K562 (cell line): Measurements from ENCODE around the gene EFNA1. TPM values are rescaled to one million over a fixed set of nuclear protein-coding genes. Genes with fewer than 3 reads are reported as not detected.

ENCODE experiments used
- BCL6 ChIP-seq: fragments of 250-450 bp; sonication (Bioruptor Pico); IDR thresholded peaks from 2 replicates; pipeline ENCODE4 v1.4.0; 2020
- BDP1 ChIP-seq: IDR thresholded peaks from 3 replicates; pipeline ENCODE4 v1.6.1; 2011; ENCODE audit not compliant: insufficient read length, insufficient read depth
- CREB1 ChIP-seq, 2 experiments: sonication (generic) in 1 of 2; formaldehyde crosslinking in 1 of 2; IDR thresholded peaks; 2 replicates each; pipeline versions ENCODE4 v1.6.1 to v1.8.0; 2012 to 2022; ENCODE audit warnings: inconsistent platforms in 1 of 2, mild to moderate bottlenecking in 1 of 2, missing genetic modification reagents in 1 of 2, moderate library complexity in 1 of 2
- CREM ChIP-seq: IDR thresholded peaks from 2 replicates; pipeline ENCODE4 v1.6.1; 2014; ENCODE audit warnings: antibody characterized with exemption, low read depth
- ELF4 ChIP-seq: fragments of 450-650 bp; formaldehyde crosslinking; IDR thresholded peaks from 2 replicates; pipeline ENCODE4 v1.4.0; 2022; ENCODE audit warnings: missing genetic modification characterization
- GABPB1 ChIP-seq: sonication (generic); formaldehyde crosslinking; IDR thresholded peaks from 2 replicates; pipeline ENCODE4 v1.8.0; 2022; ENCODE audit warnings: mild to moderate bottlenecking, missing genetic modification reagents
- GATAD2A ChIP-seq: fragments of 450-650 bp; IDR thresholded peaks from 2 replicates; pipeline ENCODE4 v1.6.1; 2017
- GATAD2B ChIP-seq: fragments of 450-650 bp; IDR thresholded peaks from 2 replicates; pipeline ENCODE4 v1.6.1; 2017; ENCODE audit warnings: mild to moderate bottlenecking, borderline replicate concordance
- ILF3 ChIP-seq: fragments of 450-650 bp; IDR thresholded peaks from 2 replicates; pipeline ENCODE4 v1.6.1; 2018; ENCODE audit warnings: antibody characterized with exemption, mild to moderate bottlenecking, moderate library complexity, borderline replicate concordance
- KDM5B ChIP-seq: fragments of 200-600 bp; sonication (generic); IDR thresholded peaks from 2 replicates; pipeline ENCODE4 v1.6.1; 2012; ENCODE audit warnings: low read depth, mild to moderate bottlenecking, moderate library complexity, low read length, control low read depth, inconsistent platforms; ENCODE audit not compliant: insufficient replicate concordance
- KLF16 ChIP-seq: IDR thresholded peaks from 2 replicates; pipeline ENCODE4 v1.6.1; 2016; ENCODE audit warnings: antibody characterized with exemption
- KLF6 ChIP-seq: fragments of 250-450 bp; sonication (Bioruptor Pico); IDR thresholded peaks from 2 replicates; pipeline ENCODE4 v1.4.0; 2020; ENCODE audit warnings: mild to moderate bottlenecking, moderate library complexity, borderline replicate concordance
- NFRKB ChIP-seq: fragments of 450-650 bp; IDR thresholded peaks from 2 replicates; pipeline ENCODE4 v1.6.1; 2016; ENCODE audit warnings: low read depth
- PHF20 ChIP-seq: fragments of 450-650 bp; IDR thresholded peaks from 2 replicates; pipeline ENCODE4 v1.6.1; 2018; ENCODE audit not compliant: partially characterized antibody
- POLR2G ChIP-seq: fragments of 200-400 bp; formaldehyde crosslinking; IDR thresholded peaks from 2 replicates; pipeline ENCODE4 v1.6.1; 2017; ENCODE audit warnings: low read depth, mild to moderate bottlenecking, antibody characterized with exemption, low read length, moderate library complexity
- RAD51 ChIP-seq: fragments of 450-650 bp; IDR thresholded peaks from 2 replicates; pipeline ENCODE4 v1.7.1; 2016; ENCODE audit warnings: low read depth, mild to moderate bottlenecking, borderline replicate concordance
- SP1 ChIP-seq: sonication (generic); formaldehyde crosslinking; IDR thresholded peaks from 2 replicates; pipeline ENCODE4 v1.8.1; 2022; ENCODE audit warnings: mild to moderate bottlenecking, missing genetic modification reagents
- TCFL5 ChIP-seq: fragments of 250-450 bp; sonication (Bioruptor Pico); conservative IDR thresholded peaks from 2 replicates; pipeline ENCODE4 v1.6.1; 2021; ENCODE audit warnings: mild to moderate bottlenecking, moderate library complexity, matching md5 sums
- ZBED1 ChIP-seq: IDR thresholded peaks from 2 replicates; pipeline ENCODE4 v1.6.1; 2014
- ZNF764 ChIP-seq: fragments of 250-450 bp; sonication (Bioruptor Pico); IDR thresholded peaks from 2 replicates; pipeline ENCODE4 v1.4.0; 2020; ENCODE audit warnings: low read depth, mild to moderate bottlenecking, moderate library complexity
- polyA plus RNA-seq, 8 experiments: library from polyadenylated mRNA; depleted of rRNA in 4 of 8; stranded (reverse) in 5 of 8; unstranded in 3 of 8; fragments of >200 nt; fragmentation: Nextera tagmentation in 2 of 8; fragmentation: Illumina TruSeq in 1 of 8; extraction: Ambion mirVana in 2 of 8; extraction: Trizol in 1 of 8; gene quantifications; 2 replicates each; pipeline versions ENCODE4 v1.2.1 to v1.2.3, GENCODE V29; 2011 to 2014; ENCODE audit warnings: inconsistent platforms in 1 of 8, missing spikeins in 1 of 8
- total RNA-seq, 7 experiments: library from RNA; depleted of rRNA in 6 of 7; stranded (reverse); fragments of >200 nt in 6 of 7; fragmentation: Illumina TruSeq in 2 of 7; extraction: Trizol in 2 of 7; gene quantifications; 2 replicates each; pipeline versions ENCODE4 v1.2.1 to v1.2.3, GENCODE V29; 2011 to 2021; ENCODE audit warnings: low replicate concordance in 1 of 7
- TF ChIP-seq, protein P1 (sequence below): fragments of 250-450 bp; sonication (Bioruptor Pico); IDR thresholded peaks from 2 replicates; pipeline ENCODE4 v1.5.0; 2020; ENCODE audit warnings: mild to moderate bottlenecking, borderline replicate concordance
- TF ChIP-seq, protein P2 (sequence below): sonication (generic); formaldehyde crosslinking; IDR thresholded peaks from 2 replicates; pipeline ENCODE4 v1.8.0; 2023; ENCODE audit warnings: missing genetic modification reagents, mild to moderate bottlenecking, borderline replicate concordance

Gene EFNA1
- total and polyA plus RNA-seq, 9 of the 15 experiments (the other 6 are each of a cell fraction or from before 2014, with no cell fraction given) = 2.1 to 9.3 (median 3.0) TPM

DNA sequence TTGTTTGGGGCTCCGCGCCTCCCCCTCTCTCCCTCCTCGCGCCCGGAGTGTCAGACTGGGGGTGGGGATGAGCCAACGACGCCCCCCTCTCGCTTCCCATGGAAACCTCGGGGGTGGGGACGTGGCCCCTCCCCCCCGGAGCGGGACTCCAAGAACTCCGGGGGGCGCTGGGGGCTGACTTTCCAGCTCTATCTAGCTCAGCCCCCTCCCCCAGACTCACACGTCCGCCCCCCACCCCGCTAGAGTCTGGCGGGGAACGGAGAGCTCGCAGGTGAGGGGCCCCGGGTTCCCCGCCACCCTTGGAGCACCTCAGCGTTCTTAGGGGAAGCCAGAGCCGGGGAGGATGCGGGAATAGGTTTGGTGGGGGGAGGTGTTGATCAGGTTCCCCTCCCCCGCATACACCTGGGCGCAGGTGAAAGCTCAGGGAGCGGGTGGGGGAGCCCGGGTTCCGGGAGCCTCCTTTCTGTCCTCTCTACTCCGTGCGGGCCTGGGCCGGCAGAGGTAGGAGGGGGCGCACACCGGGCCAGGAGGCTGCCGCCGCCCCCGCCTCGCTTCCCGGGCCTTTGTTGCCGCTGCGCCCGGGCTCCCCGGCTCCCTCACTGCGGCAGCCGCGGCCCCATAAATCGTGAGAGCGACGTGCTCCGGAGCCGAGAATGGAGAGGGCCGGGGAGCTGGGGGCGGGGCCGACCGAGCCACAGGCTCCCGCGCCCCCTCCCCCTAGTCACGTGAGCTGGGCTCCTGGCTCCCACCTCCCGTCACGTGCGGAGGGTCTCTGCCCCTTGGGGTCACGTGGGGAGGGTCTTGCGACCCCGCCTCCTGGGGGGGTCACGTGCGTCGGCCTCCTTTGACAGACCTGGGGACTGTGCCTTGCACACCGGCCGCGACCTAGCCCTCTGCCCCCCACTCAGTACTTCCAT is 47.1 kb upstream of the EFNA1 start (continued):
- TF ChIP-seq PHF20 (peak; percentile 42), GABPB1 (0 out of 2 replicates have a peak, but pooled peaks have one; percentile 33), NFRKB (no peak), BDP1 (no peak), GATAD2B (peak; percentile 17; the same call in 1 of the 2 replicates), KLF16 (no peak), ELF4 (CRISPR knock-in tag) (no peak), SP1 (CRISPR knock-in tag) (peak; percentile 56), BCL6 (CRISPR knock-in tag) (no peak), GATAD2A (no peak), ZNF764 (CRISPR knock-in tag) (no peak), CREB1 (IDR thresholded peaks at IDR 0.05) (no peak), CREB1 (CRISPR knock-in tag; IDR thresholded peaks at IDR 0.05) (0 out of 2 replicates have a peak, but pooled peaks have one; percentile 48), KDM5B (peak; percentile 38), ZBED1 (no peak), KLF6 (no peak), ILF3 (no peak), RAD51 (peak; percentile 93), CREM (no peak), TCFL5 (CRISPR knock-in tag) (no peak), POLR2G (0 out of 2 replicates have a peak, but pooled peaks have one; percentile 20)
- TF ChIP-seq, protein P1, sequence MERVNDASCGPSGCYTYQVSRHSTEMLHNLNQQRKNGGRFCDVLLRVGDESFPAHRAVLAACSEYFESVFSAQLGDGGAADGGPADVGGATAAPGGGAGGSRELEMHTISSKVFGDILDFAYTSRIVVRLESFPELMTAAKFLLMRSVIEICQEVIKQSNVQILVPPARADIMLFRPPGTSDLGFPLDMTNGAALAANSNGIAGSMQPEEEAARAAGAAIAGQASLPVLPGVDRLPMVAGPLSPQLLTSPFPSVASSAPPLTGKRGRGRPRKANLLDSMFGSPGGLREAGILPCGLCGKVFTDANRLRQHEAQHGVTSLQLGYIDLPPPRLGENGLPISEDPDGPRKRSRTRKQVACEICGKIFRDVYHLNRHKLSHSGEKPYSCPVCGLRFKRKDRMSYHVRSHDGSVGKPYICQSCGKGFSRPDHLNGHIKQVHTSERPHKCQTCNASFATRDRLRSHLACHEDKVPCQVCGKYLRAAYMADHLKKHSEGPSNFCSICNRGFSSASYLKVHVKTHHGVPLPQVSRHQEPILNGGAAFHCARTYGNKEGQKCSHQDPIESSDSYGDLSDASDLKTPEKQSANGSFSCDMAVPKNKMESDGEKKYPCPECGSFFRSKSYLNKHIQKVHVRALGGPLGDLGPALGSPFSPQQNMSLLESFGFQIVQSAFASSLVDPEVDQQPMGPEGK (CRISPR knock-in tag) = no peak
- TF ChIP-seq, protein P2, sequence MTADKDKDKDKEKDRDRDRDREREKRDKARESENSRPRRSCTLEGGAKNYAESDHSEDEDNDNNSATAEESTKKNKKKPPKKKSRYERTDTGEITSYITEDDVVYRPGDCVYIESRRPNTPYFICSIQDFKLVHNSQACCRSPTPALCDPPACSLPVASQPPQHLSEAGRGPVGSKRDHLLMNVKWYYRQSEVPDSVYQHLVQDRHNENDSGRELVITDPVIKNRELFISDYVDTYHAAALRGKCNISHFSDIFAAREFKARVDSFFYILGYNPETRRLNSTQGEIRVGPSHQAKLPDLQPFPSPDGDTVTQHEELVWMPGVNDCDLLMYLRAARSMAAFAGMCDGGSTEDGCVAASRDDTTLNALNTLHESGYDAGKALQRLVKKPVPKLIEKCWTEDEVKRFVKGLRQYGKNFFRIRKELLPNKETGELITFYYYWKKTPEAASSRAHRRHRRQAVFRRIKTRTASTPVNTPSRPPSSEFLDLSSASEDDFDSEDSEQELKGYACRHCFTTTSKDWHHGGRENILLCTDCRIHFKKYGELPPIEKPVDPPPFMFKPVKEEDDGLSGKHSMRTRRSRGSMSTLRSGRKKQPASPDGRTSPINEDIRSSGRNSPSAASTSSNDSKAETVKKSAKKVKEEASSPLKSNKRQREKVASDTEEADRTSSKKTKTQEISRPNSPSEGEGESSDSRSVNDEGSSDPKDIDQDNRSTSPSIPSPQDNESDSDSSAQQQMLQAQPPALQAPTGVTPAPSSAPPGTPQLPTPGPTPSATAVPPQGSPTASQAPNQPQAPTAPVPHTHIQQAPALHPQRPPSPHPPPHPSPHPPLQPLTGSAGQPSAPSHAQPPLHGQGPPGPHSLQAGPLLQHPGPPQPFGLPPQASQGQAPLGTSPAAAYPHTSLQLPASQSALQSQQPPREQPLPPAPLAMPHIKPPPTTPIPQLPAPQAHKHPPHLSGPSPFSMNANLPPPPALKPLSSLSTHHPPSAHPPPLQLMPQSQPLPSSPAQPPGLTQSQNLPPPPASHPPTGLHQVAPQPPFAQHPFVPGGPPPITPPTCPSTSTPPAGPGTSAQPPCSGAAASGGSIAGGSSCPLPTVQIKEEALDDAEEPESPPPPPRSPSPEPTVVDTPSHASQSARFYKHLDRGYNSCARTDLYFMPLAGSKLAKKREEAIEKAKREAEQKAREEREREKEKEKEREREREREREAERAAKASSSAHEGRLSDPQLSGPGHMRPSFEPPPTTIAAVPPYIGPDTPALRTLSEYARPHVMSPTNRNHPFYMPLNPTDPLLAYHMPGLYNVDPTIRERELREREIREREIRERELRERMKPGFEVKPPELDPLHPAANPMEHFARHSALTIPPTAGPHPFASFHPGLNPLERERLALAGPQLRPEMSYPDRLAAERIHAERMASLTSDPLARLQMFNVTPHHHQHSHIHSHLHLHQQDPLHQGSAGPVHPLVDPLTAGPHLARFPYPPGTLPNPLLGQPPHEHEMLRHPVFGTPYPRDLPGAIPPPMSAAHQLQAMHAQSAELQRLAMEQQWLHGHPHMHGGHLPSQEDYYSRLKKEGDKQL (CRISPR knock-in tag) = 0 out of 2 replicates have a peak, but pooled peaks have one; percentile 66
